Activated naive CD8-positive, alpha-beta T cell treated with anti-CD3 and anti-CD28 coated beads, Interleukin-2, amount 10 ng/mL, durations not matched to agents 7 days and 5 days (primary cell): ENCODE measurements around the gene ELF4. TPM values are rescaled to one million over a fixed set of nuclear protein-coding genes. Genes with fewer than 3 reads are reported as not detected.
"Not testable (repeated sequence)": the region's sequence is repeated elsewhere in the genome, so short reads cannot be mapped to it uniquely, and the experiment has no call there.

Source experiments
- ATAC-seq: fragments of 150-1000 bp; cut with Tn5 transposase; one replicate; pipeline ENCODE4 v1.10.0; 2021; ENCODE audit warnings: low read depth, moderate library complexity
- POLR2A ChIA-PET: fragments of 350-600 bp; sonication (Branson Sonifier 250); formaldehyde crosslinking; loops from one replicate; lab custom pipeline; 2021; ENCODE audit warnings: antibody characterized with exemption; lab: Charles Lee
- DNase-seq: peaks from one replicate; pipeline ENCODE4 v3.0.0; 2021
- H3K27ac Mint-ChIP-seq: one replicate; pipeline ENCODE4 v1.8.0; 2022; ENCODE audit warnings: mild to moderate bottlenecking, mixed read lengths
- H3K27me3 Mint-ChIP-seq: one replicate; pipeline ENCODE4 v1.8.0; 2022; ENCODE audit warnings: mild to moderate bottlenecking, moderate library complexity, mixed read lengths
- H3K36me3 Mint-ChIP-seq: one replicate; pipeline ENCODE4 v1.8.0; 2021; ENCODE audit warnings: mild to moderate bottlenecking, mixed read lengths
- H3K4me1 Mint-ChIP-seq: one replicate; pipeline ENCODE4 v1.8.0; 2021; ENCODE audit warnings: mixed read lengths
- H3K4me3 Mint-ChIP-seq: one replicate; pipeline ENCODE4 v1.8.0; 2022; ENCODE audit warnings: mild to moderate bottlenecking, moderate library complexity, mixed read lengths
- H3K9me3 Mint-ChIP-seq: one replicate; pipeline ENCODE4 v1.8.0; 2021; ENCODE audit warnings: mixed read lengths
- total RNA-seq, 2 experiments: library from RNA; stranded (reverse); gene quantifications; one replicate each; pipeline ENCODE4 v1.2.3, GENCODE V29; 2021

ELF4 gene
- total RNA-seq, 2 experiments from 2014 or later: 38.4 to 41.0 TPM

DNA sequence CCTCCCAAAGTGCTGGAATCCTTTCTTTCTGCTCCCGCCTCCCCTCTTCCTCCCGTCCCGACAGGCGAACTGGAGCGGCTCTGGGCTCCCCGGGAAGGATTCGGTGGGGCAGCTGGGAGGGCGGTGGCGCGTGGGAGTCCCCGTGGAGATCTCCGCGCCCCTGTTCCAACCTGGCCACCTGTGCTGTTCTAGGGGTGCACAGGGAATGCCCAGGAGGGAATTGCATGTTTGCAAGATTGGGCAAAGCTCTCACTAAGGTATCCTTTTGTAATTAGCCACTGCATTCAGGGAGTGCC is 11.2 kb upstream of the ELF4 start:
- H3K9me3 Mint-ChIP-seq: no peaks in the 10 kb centered on the region
- H3K4me1 Mint-ChIP-seq: peaks cover 12% of the 10 kb centered on the region
- no peak overlapping the region for H3K27ac Mint-ChIP-seq
- peaks cover 6% of the 10 kb centered on the region for H3K36me3 Mint-ChIP-seq
- POLR2A ChIA-PET: interaction anchor here (0.7 to 3.1 kb wide), 2 partner anchors 9 to 40 kb away, joined by 4 to 27 read pairs; no protein-coding TSS in a partner anchor
- peak overlapping the region; percentile 68 for H3K4me3 Mint-ChIP-seq
- DNase-seq (no peak), ATAC-seq (no peak)
- no peaks in the 10 kb centered on the region for H3K27me3 Mint-ChIP-seq

DNA sequence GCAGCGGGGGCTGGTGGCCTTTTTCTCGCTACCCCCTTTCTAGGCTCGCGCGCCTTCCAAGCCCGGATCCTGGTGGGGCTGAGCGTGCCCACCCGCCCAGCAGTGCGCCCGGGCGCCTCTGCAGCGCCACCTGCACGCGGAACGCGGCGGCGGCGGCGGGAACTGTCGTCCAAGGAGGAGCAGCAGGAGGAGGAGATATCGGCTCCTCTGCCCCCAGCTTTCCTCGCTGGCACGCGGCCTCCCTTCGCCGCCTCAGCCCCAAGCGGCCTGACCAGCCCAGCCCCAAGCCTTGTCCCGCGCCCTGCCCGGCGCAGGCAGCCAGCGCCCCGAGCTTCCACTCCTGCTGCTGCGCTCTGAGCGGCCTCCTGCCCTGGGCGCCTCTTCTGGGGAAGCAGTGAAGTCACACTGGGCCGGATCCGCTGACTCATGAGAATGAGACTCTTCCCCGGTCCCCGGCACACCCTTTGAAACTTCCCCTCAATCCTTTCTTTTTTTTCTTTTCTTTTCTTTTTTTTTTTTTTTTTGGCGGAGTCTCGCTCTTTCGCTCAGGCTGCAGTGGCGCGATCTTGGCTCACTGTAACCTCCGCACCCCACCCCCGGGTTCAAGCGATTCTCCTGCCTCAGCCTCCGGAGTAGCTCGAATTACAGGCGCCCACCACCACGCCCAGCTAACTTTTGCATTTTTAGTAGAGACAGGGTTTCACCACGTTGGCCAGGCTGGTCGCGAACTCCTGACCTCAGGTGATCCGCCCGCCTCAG is 10.6 kb upstream of the ELF4 start:
- Mint-ChIP-seq H3K4me3 (peak overlapping the region; percentile 68), H3K4me1 (peaks cover 12% of the 10 kb centered on the region), H3K27me3 (no peaks in the 10 kb centered on the region), H3K9me3 (no peaks in the 10 kb centered on the region), H3K36me3 (peaks cover 6% of the 10 kb centered on the region), H3K27ac (peak overlapping the region; percentile 61)
- DNase-seq: peak; percentile 82
- POLR2A ChIA-PET: interaction anchor here (0.7 to 3.1 kb wide), 4 partner anchors 9 to 49 kb away, joined by 3 to 27 read pairs (median 4); no protein-coding TSS in a partner anchor
- ATAC-seq: peak; percentile 91

DNA sequence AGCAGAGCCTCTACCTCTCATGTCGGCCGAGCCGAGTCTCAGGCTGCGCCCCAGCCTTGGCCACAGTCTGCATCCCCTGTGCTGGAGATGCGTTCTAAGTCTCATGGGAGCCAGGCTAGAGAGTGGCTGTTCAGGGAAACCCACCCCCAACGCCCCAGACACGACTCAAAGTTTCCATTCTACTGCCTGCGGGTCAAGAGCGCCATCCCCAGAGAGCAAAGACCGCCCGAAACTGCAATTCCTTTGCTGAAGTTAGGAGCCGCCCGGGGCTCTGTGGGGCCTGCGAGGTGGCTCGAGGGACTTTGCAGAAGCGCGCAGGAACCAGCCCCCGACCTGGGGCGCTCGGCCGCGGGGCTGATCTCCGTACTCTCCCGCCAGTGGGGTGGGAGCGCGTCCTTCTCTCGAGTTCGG is 10.0 kb upstream of the ELF4 start:
- Mint-ChIP-seq H3K4me3 (peak overlapping the region; percentile 68), H3K36me3 (peaks cover 6% of the 10 kb centered on the region), H3K9me3 (no peaks in the 10 kb centered on the region), H3K27ac (peak overlapping the region; percentile 61), H3K4me1 (peaks cover 14% of the 10 kb centered on the region), H3K27me3 (no peaks in the 10 kb centered on the region)
- ATAC-seq (peak; percentile 23), DNase-seq (no peak)
- POLR2A ChIA-PET: interaction anchor here (0.7 to 3.1 kb wide), 4 partner anchors 33 to 50 kb away, joined by 3 to 27 read pairs (median 3); no protein-coding TSS in a partner anchor

DNA sequence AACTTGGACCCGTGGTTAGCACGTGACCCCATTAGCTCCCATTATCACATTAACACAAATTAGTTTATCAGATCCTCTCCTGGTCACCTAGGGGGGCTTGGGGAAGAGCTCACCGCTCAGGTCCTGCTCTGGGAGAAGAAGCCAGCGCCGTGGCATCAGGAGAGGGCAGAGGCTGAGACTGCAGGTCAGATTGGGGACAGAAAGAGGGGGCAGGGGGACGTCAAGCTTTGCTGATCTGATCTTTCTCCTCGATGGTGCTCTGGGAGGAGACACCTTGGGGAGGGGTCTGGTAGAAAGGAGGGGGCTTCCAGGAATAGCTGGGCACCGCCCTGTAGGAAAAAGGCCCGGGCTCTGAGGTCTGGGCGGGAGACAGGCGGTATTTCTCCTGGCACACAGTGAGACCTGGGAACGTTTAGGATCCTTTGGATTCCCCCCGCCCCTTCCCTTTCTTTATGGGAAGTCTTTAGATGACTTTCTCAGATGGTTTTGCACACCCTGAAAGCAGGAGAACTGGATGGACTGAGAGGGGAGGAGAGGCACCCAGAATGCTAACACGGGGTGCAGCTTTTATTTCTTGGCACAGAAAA is 9.1 kb upstream of the ELF4 start:
- no peak overlapping the region for H3K4me3 Mint-ChIP-seq
- POLR2A ChIA-PET: interaction anchor here (0.7 to 3.1 kb wide), 3 partner anchors 27 to 38 kb away, joined by 3 to 27 read pairs (median 3); no protein-coding TSS in a partner anchor
- H3K4me1 Mint-ChIP-seq: peaks cover 16% of the 10 kb centered on the region
- DNase-seq (no peak), ATAC-seq (no peak)
- no peaks in the 10 kb centered on the region for H3K9me3 Mint-ChIP-seq
- H3K27ac Mint-ChIP-seq: no peak overlapping the region
- H3K36me3 Mint-ChIP-seq: peaks cover 6% of the 10 kb centered on the region
- no peaks in the 10 kb centered on the region for H3K27me3 Mint-ChIP-seq

DNA sequence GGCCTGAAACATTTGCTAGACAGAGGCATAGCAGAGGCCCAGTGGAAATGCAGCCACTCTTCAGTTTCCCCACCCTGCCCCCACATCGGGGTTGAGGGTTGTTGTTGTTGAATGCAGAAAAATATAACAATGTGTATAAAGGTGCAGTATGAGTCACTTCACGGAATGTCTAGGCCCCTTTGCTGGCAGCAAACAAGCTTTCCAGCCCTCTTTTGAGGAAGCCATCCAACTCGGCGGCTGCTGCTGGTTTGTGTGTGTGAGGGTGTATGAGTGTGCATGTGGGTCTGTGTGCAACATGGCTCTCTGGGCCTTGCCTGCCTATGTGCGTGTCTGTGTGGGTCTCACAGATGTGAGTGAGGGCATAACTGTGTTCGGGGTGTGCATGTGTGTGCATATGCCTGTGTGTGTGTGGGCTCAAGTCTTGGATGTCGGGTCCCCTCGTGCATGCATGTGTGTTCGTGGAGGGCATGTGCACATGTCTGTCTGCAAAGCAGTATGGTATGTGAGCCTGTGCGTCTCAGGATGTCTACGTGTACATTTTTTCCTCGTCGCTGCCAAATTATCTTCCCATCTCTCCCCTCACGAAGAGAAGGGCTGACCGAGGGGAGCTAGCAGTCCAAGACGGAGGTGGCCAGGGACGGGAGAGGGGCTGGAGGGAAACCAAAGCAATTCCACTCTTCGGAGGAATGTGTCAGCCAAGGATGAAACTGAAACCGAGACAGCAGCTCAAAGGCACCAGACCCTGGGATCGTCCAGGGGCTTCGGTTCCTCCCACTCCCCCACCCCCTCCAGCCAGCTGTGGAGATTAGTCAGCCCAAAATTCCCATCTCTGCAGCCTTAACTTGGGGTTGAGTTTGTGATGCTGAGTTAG is 8.4 kb upstream of the ELF4 start:
- H3K4me3 Mint-ChIP-seq: no peak overlapping the region
- no peak for ATAC-seq
- peaks cover 5% of the 10 kb centered on the region for H3K36me3 Mint-ChIP-seq
- peak overlapping the region; percentile 21 for H3K27ac Mint-ChIP-seq
- H3K27me3 Mint-ChIP-seq: no peaks in the 10 kb centered on the region
- no peak for DNase-seq
- peaks cover 16% of the 10 kb centered on the region for H3K4me1 Mint-ChIP-seq
- POLR2A ChIA-PET: interaction anchor here (0.9 to 3.1 kb wide), 2 partner anchors 26 to 38 kb away, joined by 3 to 27 read pairs; no protein-coding TSS in a partner anchor
- H3K9me3 Mint-ChIP-seq: no peaks in the 10 kb centered on the region

DNA sequence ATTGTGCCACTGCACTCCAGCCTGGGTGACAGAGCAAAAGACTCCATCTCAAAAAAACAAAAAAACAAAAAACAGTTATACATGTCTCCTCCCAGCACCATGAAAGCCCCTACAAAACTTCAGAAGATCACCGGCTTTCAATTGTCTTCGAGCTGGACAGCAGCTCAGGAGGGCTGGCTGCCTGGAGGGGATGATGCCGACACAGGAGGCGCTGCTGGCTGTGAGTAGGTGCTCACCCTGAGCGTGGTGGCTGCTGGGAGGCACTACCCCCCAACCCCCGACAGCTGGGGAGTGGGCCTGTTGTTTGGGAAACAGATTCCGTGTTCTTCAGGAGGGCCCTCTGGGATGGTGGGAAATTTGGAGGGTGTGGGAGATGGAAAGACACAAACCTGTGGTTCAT is 6.9 kb upstream of the ELF4 start:
- Mint-ChIP-seq H3K4me1 (peaks cover 16% of the 10 kb centered on the region), H3K4me3 (no peak overlapping the region), H3K27me3 (no peaks in the 10 kb centered on the region), H3K36me3 (no peaks in the 10 kb centered on the region), H3K27ac (no peak overlapping the region), H3K9me3 (no peaks in the 10 kb centered on the region)
- DNase-seq: no peak
- POLR2A ChIA-PET: no interaction called here
- no peak for ATAC-seq

DNA sequence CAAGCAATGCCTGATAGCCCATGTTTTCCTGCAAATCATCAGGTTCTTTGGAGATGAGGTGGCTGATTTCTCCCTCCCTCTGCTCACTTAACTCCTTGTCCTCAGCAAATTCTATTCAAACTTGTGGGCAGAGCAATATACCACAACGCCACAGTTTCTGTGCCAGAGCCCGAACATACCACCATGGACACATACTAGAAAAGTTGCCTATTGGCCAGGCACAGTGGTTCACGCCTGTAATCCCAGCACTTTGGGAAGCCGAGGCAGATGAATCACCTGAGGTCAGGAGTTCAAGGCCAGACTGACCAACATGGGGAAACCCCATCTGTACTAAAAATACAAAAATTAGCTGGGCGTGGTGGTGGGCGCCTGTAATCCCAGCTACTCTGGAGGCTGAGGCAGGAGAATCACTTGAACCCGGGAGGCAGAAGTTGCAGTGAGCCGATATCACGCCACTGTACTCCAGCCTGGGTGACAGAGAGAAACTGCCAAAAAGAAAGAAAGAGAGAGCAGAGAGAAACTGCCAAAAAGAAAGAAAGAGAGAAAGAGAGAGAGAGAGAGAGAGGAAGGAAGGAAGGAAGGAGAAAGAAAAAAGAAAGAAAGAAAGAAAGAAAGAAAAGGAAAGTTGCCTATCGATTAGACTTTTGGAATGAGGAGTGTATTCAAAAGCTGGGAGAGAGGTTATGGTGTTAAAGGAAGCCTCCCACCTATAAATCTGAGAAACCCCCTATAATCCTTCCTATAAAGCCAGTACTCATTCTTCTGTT is 5.0 kb upstream of the ELF4 start:
- H3K27me3 Mint-ChIP-seq, H3K36me3 Mint-ChIP-seq, H3K27ac Mint-ChIP-seq, POLR2A ChIA-PET, H3K9me3 Mint-ChIP-seq, H3K4me3 Mint-ChIP-seq, DNase-seq, ATAC-seq: not testable (repeated sequence)
- peaks cover 16% of the 10 kb centered on the region for H3K4me1 Mint-ChIP-seq

DNA sequence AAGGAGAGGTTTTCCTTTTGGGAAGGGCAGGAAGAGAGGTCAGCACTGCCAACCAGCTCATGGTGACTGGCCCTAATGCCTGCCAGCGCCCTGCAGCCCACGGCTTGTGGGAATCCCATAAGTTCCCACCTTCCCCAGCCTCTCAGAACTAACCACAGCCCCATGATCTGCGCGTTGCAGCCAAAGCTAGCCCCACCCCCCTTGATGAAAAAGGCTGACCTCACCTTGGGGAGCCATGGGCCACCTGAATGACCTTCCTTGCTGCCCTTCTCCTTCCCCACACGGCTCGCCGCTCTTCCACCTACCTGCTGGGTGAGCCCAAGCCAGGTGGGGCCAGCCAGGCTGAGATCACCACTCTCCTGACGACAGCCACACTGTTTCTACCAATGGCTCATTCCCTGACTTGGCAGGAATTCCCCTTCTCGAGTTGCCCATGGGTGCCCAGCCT is 3.9 kb upstream of the ELF4 start:
- Mint-ChIP-seq H3K4me3 (no peak overlapping the region), H3K27me3 (no peaks in the 10 kb centered on the region), H3K36me3 (peaks cover 2% of the 10 kb centered on the region), H3K4me1 (peaks cover 9% of the 10 kb centered on the region), H3K9me3 (no peaks in the 10 kb centered on the region), H3K27ac (no peak overlapping the region)
- POLR2A ChIA-PET: no interaction called here
- no peak for ATAC-seq
- no peak for DNase-seq

DNA sequence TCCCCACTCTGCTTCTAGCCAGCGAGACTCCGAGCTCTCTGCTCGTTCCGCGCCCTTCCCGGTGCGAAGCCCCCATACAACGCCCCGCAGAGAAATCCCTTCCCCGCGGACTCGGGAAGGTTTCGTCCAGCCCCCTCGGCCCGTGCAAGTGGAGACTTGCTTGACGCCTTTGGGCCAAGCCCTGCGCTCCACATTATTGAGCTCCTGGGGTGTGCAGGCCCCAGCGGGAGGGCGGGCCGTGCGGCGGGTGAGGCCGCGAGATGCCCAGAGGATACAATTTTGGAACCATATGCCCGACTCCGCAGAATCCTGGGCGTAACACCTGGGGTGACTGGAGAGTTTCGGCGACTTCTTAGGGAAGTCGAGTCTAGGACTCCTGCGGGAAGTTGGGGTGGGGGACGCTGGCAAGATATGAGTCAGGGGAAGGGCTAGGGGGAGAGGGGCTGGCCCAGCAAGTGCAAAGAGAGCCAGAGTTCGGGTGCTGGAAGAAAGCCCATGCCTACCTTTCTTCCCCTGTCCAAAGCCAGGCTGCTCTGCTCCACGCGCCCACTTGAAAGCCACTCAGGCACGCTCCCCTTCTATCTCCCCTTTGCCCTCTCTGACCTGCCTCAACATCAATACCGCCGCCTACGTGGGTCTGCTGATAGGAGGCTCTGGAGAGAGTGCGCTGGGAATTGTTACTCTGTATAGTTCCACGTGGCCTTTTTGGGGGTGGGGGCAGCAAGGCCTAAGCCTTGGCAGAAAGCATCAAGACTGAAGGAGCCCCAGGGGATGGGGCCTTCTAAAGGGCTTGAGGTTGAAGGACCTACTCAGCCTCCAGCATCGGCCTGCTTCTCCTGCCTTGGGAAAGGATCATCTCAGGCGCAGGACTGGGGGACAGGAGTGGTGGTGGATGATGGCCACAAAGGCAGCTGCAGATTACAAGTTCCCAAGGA is 1.2 kb upstream of the ELF4 start:
- no peaks in the 10 kb centered on the region for H3K27me3 Mint-ChIP-seq
- DNase-seq: no peak
- no peak overlapping the region for H3K27ac Mint-ChIP-seq
- POLR2A ChIA-PET: interaction anchor here (0.9 to 3.1 kb wide), 2 partner anchors 10 to 60 kb away, joined by 4 to 16 read pairs; partner anchors contain the start of gene RAB33A
- no peak for ATAC-seq
- H3K4me3 Mint-ChIP-seq: peak overlapping the region; percentile 19
- no peaks in the 10 kb centered on the region for H3K9me3 Mint-ChIP-seq
- peaks cover 16% of the 10 kb centered on the region for H3K4me1 Mint-ChIP-seq
- H3K36me3 Mint-ChIP-seq: peaks cover 5% of the 10 kb centered on the region

DNA sequence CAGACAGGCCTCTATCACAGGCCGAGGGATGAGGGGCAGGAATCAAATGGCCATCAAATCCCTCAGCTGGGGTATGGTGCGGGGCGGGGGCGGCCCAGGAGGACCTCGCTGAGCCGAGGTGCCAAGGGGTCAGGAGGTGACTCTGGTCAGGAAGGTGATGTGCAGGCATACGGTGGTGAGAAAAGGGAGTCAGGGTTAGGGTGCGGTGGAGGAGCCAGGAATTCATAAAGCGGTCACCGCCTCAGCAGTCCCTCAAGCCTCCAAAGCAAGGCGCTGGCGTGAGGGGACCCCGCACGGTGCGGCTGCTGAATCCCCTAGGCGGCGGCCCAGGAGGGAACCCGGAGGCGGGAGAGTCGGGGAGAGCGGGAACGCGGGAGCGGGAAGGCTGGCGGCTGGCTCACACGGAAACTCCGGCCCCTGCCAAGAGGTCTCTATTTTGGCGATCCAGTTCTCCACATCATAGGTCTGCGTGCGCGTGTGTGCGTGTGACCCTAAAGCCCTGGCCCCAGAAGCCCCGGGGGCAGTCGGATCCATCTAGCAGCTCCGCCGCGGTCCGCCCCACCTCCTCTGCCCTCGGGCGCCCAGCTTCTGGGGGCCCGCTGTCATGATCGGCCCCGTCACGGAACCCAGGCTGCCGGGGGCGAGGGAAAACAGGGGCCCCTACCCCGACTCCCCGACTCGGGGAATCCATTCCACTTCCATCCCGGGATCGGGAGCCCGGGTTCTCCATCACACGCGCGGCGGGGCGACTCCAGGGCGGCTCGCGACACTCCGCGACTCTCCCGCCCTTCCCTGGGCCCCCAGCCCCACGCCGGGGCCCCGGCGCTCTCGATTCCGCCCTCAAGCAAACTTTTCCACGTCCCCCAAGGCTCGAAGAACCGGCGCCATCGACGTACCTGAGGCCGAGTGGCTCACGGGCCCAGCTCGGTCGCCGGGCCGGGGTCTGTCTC is 593 bp downstream of the ELF4 start:
- H3K9me3 Mint-ChIP-seq: no peaks in the 10 kb centered on the region
- peak; percentile 19 for ATAC-seq
- peak overlapping the region; percentile 93 for H3K27ac Mint-ChIP-seq
- peak overlapping the region; percentile 95 for H3K4me3 Mint-ChIP-seq
- POLR2A ChIA-PET: interaction anchor here (0.6 to 3.1 kb wide), 8 partner anchors 18 to 62 kb away, joined by 3 to 16 read pairs (median 7); partner anchors contain the start of gene RAB33A
- peaks cover 18% of the 10 kb centered on the region for H3K4me1 Mint-ChIP-seq
- peak; percentile 45 for DNase-seq
- no peaks in the 10 kb centered on the region for H3K27me3 Mint-ChIP-seq
- peaks cover 5% of the 10 kb centered on the region for H3K36me3 Mint-ChIP-seq
